Neural crest cell (in vitro differentiated cells): Measurements from ENCODE around the gene CYTL1. TPM values are rescaled to one million over a fixed set of nuclear protein-coding genes. Genes with fewer than 3 reads are reported as not detected.
A peak's percentile ranks its signal among the peaks of the same experiment; 100 is the strongest.

Experiments
- DNase-seq: peaks from one replicate; pipeline ENCODE4 v3.0.0; 2021; ENCODE audit warnings: low read depth, mixed read lengths, low spot score
- H3K27ac Mint-ChIP-seq: one replicate; pipeline ENCODE4 v1.8.0; 2021; ENCODE audit warnings: mild to moderate bottlenecking, mixed read lengths; ENCODE audit not compliant: unreplicated experiment
- H3K27me3 Mint-ChIP-seq: 2 replicates; pipeline ENCODE4 v1.8.0; 2021; ENCODE audit warnings: low read depth, mild to moderate bottlenecking, mixed read lengths
- H3K36me3 Mint-ChIP-seq: 2 replicates; pipeline ENCODE4 v1.8.0; 2021; ENCODE audit warnings: low read depth, mild to moderate bottlenecking, mixed read lengths
- H3K4me1 Mint-ChIP-seq: 2 replicates; pipeline ENCODE4 v1.8.0; 2021; ENCODE audit warnings: mixed read lengths
- H3K4me3 Mint-ChIP-seq: one replicate; pipeline ENCODE4 v1.8.0; 2021; ENCODE audit warnings: mild to moderate bottlenecking, mixed read lengths
- H3K9me3 Mint-ChIP-seq: 2 replicates; pipeline ENCODE4 v1.8.0; 2021; ENCODE audit warnings: mixed read lengths
- CTCF ChIP-seq: fragments of 200-600 bp; sonication (generic); conservative IDR thresholded peaks from 2 replicates; pipeline ENCODE4 v1.5.0; 2021; ENCODE audit warnings: antibody characterized with exemption, mild to moderate bottlenecking
- total RNA-seq: library from RNA; stranded (reverse); gene quantifications from 2 replicates; pipeline ENCODE4 v1.2.1, GENCODE V29; 2021

Gene CYTL1
- total RNA-seq, 1 donor from 2014 or later, result 13.2 TPM

DNA sequence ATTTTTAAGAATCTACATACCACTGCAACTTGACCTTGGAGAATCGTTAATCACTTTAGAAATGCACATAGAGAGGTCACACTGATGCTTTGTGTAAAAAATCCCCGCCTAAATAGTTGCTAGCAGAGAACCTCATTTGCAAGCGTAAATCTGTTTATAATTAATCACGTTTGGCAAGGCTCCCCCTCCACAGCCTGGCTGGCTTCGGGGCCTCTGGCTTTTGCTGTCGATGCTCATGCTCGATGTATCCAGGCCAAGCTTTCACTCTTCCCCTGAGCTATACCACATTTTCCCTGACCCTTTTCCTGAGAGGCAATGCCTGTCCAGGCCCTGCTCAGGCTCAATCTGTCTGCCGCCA is 23.4 kb downstream of the CYTL1 start:
- H3K4me3 Mint-ChIP-seq, result no peak overlapping the region
- H3K27me3 Mint-ChIP-seq, result peaks cover 10% of the 10 kb centered on the region
- DNase-seq, result no peak
- H3K27ac Mint-ChIP-seq, result no peak overlapping the region
- H3K4me1 Mint-ChIP-seq, result peaks cover 3% of the 10 kb centered on the region
- no peaks in the 10 kb centered on the region for H3K9me3 Mint-ChIP-seq
- TF ChIP-seq CTCF, result no peak
- H3K36me3 Mint-ChIP-seq, result no peaks in the 10 kb centered on the region

DNA sequence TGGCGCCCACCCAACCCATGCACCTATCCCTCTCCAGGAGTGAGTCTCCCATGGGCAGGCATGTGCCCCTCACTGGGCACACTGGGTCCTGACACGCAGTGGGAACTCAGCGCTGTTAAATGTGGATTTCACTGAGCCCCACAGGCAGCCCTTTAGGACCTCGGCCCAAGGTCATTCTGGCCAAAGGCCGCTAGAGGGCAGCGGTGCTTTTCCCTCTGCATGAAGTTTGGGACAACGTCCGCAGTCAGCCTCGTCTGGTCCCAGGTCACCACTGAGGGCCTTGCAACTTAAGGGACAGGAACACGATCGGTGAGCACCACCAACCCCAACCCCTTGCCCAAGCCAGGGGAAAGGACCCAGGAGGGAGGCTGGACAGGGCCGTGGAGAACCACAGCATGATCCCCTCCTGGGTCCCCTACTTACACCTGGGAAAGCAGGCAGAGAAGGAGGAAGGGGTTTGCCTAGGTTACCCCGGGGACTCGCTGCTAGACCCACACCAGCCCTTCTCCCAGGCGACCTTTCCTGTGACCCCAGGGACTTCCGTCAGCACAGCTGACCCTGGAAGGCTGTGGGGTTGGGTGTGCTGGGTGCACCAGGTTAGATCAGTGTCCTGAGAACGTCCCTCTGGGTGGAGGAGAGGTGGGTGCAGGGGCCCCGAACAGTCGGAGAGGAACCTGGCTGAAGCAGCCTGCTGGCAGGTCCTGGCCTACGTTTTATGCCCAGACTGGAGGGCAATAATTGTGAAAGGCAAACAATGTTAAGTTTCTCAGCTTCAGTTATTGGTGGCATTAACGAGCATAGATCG is 24.0 kb downstream of the CYTL1 start:
- Mint-ChIP-seq H3K27ac (no peak overlapping the region), H3K9me3 (no peaks in the 10 kb centered on the region), H3K4me3 (no peak overlapping the region), H3K27me3 (peaks cover 10% of the 10 kb centered on the region), H3K36me3 (no peaks in the 10 kb centered on the region), H3K4me1 (peaks cover 3% of the 10 kb centered on the region)
- TF ChIP-seq CTCF, result peak; percentile 85
- peak; percentile 80 for DNase-seq

DNA sequence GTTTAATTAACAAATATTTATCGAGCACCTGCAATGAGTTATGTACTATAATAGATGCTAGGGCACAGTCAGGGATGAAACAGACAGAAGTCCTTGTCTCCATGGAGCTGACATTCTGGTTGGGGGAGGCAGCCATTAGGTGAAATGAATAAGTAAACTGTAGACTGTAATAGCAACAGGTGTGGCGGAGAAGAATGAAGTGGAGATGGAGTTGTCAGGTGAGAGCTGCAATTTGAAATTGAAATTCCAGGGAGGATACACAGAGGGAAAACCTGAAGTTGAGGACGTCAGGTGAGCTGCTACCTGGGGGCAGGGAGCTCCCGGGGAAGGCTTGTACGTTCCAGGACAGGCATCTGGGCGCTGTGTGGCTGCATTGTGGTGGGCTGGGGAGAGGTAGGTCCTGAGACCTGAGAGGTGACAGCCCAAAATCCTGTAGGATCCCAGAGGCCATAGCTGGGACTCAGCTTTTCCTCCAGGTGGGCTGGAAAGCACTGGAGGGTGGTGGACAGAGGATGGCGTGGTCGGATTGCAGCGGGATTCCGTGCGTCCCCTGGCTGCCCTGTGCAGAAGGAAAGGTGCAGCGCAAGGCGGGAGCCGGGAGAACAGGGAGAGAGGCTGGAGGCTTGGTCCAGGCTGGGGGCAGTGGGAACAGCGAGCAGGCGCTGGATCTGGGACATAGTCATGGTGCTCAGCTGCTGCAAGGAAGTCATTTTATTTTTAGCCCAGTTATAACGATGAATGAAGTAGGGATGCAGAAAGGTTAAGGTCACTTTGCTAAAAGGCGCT is 24.8 kb downstream of the CYTL1 start:
- peaks cover 3% of the 10 kb centered on the region for H3K4me1 Mint-ChIP-seq
- H3K27ac Mint-ChIP-seq, result no peak overlapping the region
- no peaks in the 10 kb centered on the region for H3K9me3 Mint-ChIP-seq
- H3K36me3 Mint-ChIP-seq, result no peaks in the 10 kb centered on the region
- H3K27me3 Mint-ChIP-seq, result peaks cover 10% of the 10 kb centered on the region
- no peak for TF ChIP-seq CTCF
- no peak for DNase-seq
- H3K4me3 Mint-ChIP-seq, result no peak overlapping the region

- Mint-ChIP-seq H3K4me1 (peaks cover 3% of the 10 kb centered on the region), H3K4me3 (no peak overlapping the region), H3K36me3 (no peaks in the 10 kb centered on the region), H3K9me3 (no peaks in the 10 kb centered on the region), H3K27ac (no peak overlapping the region), H3K27me3 (peaks cover 10% of the 10 kb centered on the region)
- TF ChIP-seq CTCF, result no peak
- no peak for DNase-seq
Measured at GRCh38 chr4:4992833-4993232, 26.4 kb downstream of the CYTL1 start.

DNA sequence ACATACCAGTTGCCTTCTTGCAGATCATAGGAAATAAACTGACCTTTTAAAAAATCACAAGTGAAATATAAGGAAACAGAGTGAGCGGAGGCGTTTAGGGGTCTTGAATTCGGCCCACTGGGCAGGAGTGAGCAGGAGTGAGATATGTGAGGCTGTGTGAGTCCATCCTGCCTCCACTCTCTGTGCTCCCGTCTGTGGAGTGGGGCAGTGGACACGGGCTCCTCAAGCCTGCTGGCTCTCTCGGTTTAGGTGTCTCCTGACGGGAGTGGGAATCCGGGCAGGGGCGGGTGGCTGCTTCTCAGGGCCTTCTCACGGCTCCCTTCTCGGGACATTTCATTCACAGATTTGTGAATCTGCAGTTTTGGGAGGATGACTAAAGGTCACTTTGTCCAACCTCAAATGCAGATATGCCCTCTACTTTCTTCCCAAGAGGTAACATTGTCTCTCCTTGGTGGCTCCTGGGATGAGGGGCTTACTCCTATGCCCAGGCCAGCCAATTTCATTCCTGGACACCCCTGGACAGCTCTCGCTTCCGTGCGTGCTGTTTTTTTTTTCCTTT is 27.6 kb downstream of the CYTL1 start:
- H3K27ac Mint-ChIP-seq, result peak overlapping the region; percentile 69
- H3K27me3 Mint-ChIP-seq, result peaks cover 8% of the 10 kb centered on the region
- no peaks in the 10 kb centered on the region for H3K36me3 Mint-ChIP-seq
- H3K9me3 Mint-ChIP-seq, result no peaks in the 10 kb centered on the region
- no peak overlapping the region for H3K4me3 Mint-ChIP-seq
- TF ChIP-seq CTCF, result no peak
- peaks cover 3% of the 10 kb centered on the region for H3K4me1 Mint-ChIP-seq
- DNase-seq, result no peak
